DOHH2 (cell line): ENCODE measurements around the gene GALNT14.

Experiments
- H3F3A ChIP-seq: fragments of 200-600 bp; sonication (generic), shearing (Covaris generic); 2 replicates; pipeline ENCODE4 v1.6.0; 2016; ENCODE audit warnings: antibody characterized with exemption, mild to moderate bottlenecking; ENCODE audit not compliant: control insufficient read depth, insufficient read depth
- H3K27ac ChIP-seq: fragments of 200-600 bp; sonication (generic); 2 replicates; pipeline ENCODE4 v1.5.1; 2014; ENCODE audit warnings: low read depth, mild to moderate bottlenecking, low read length, moderate library complexity
- H3K27me3 ChIP-seq: fragments of 200-600 bp; sonication (generic); 2 replicates; pipeline ENCODE4 v1.6.1; 2014; ENCODE audit warnings: mild to moderate bottlenecking, low read length, mixed read lengths; ENCODE audit not compliant: control insufficient read depth
- H3K36me3 ChIP-seq: fragments of 200-600 bp; sonication (generic); 2 replicates; pipeline ENCODE4 v1.6.1; 2014; ENCODE audit warnings: mild to moderate bottlenecking, low read length, moderate library complexity, mixed read lengths; ENCODE audit not compliant: control insufficient read depth
- H3K4me1 ChIP-seq: fragments of 200-600 bp; sonication (generic); 2 replicates; pipeline ENCODE4 v1.6.1; 2014; ENCODE audit warnings: mild to moderate bottlenecking, low read length, mixed read lengths; ENCODE audit not compliant: control insufficient read depth
- H3K4me2 ChIP-seq: fragments of 200-600 bp; sonication (generic); 2 replicates; pipeline ENCODE4 v1.6.0; 2014; ENCODE audit warnings: mild to moderate bottlenecking, low read length, moderate library complexity
- H3K4me3 ChIP-seq: fragments of 200-600 bp; sonication (generic); 2 replicates; pipeline ENCODE4 v1.5.1; 2014; ENCODE audit warnings: mild to moderate bottlenecking, low read length, mixed read lengths
- H3K79me2 ChIP-seq: fragments of 200-600 bp; sonication (generic); 2 replicates; pipeline ENCODE4 v1.6.1; 2014; ENCODE audit warnings: mild to moderate bottlenecking, low read length, mixed read lengths; ENCODE audit not compliant: control insufficient read depth
- H3K9me2 ChIP-seq: fragments of 200-600 bp; sonication (generic); replicated peaks from 2 replicates; pipeline ENCODE4 v1.6.1; 2014; ENCODE audit warnings: mild to moderate bottlenecking, low read length, mixed read lengths; ENCODE audit not compliant: control insufficient read depth
- H3K9me3 ChIP-seq: fragments of 200-600 bp; sonication (generic); 2 replicates; pipeline ENCODE4 v1.6.1; 2014; ENCODE audit warnings: antibody characterized with exemption, low read length, mixed read lengths; ENCODE audit not compliant: control insufficient read depth, insufficient read depth
- H4K20me1 ChIP-seq: fragments of 200-600 bp; sonication (generic); 2 replicates; pipeline ENCODE4 v1.6.0; 2014; ENCODE audit warnings: low read depth, mild to moderate bottlenecking, antibody characterized with exemption, low read length, moderate library complexity; ENCODE audit not compliant: control insufficient read depth, insufficient read depth
- EZH2phosphoT487 ChIP-seq: fragments of 200-600 bp; sonication (generic); IDR thresholded peaks from 2 replicates; pipeline ENCODE4 v1.6.1; 2017; ENCODE audit warnings: borderline replicate concordance, mild to moderate bottlenecking, antibody characterized with exemption, low read length, moderate library complexity, mixed read lengths
- TF ChIP-seq, protein P1 (sequence below): fragments of 200-600 bp; sonication (generic); IDR thresholded peaks from one replicate; pipeline ENCODE4 v1.5.1; 2014; ENCODE audit warnings: antibody characterized with exemption, mild to moderate bottlenecking, low read depth, low read length; ENCODE audit not compliant: poor library complexity, severe bottlenecking

The GALNT14 gene

DNA sequence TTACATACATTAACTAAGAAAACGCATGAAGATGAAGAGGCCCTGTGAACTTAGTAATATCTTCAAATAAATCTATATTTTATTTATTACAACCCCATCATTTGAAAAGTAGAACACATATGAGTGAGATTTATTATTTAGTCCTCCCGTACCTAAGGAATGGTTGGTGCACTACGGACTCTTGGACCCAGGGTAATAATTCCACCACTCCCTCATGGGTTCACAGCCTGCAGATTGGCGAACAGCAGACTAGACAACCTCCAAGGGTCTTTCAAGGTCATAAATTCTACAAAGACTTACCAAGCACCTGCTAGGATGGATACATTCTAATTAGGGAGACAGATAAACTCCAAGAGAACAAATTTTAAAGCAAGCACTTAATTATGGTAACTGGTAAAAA, 51.6 kb downstream of the GALNT14 start:
- TF ChIP-seq EZH2phosphoT487, result no peak
- TF ChIP-seq, protein P1, sequence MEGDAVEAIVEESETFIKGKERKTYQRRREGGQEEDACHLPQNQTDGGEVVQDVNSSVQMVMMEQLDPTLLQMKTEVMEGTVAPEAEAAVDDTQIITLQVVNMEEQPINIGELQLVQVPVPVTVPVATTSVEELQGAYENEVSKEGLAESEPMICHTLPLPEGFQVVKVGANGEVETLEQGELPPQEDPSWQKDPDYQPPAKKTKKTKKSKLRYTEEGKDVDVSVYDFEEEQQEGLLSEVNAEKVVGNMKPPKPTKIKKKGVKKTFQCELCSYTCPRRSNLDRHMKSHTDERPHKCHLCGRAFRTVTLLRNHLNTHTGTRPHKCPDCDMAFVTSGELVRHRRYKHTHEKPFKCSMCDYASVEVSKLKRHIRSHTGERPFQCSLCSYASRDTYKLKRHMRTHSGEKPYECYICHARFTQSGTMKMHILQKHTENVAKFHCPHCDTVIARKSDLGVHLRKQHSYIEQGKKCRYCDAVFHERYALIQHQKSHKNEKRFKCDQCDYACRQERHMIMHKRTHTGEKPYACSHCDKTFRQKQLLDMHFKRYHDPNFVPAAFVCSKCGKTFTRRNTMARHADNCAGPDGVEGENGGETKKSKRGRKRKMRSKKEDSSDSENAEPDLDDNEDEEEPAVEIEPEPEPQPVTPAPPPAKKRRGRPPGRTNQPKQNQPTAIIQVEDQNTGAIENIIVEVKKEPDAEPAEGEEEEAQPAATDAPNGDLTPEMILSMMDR, result no peak
- H3K4me1 ChIP-seq, result no peaks in the 10 kb centered on the region
- no peaks in the 10 kb centered on the region for H3F3A ChIP-seq
- no peaks in the 10 kb centered on the region for H4K20me1 ChIP-seq
- no peaks in the 10 kb centered on the region for H3K36me3 ChIP-seq
- no peak overlapping the region for H3K4me2 ChIP-seq
- H3K4me3 ChIP-seq, result no peak overlapping the region
- H3K27me3 ChIP-seq, result no peaks in the 10 kb centered on the region
- no peaks in the 10 kb centered on the region for H3K9me3 ChIP-seq
- no peaks in the 10 kb centered on the region for H3K79me2 ChIP-seq
- no peaks in the 10 kb centered on the region for H3K9me2 ChIP-seq
- H3K27ac ChIP-seq, result no peak overlapping the region

DNA sequence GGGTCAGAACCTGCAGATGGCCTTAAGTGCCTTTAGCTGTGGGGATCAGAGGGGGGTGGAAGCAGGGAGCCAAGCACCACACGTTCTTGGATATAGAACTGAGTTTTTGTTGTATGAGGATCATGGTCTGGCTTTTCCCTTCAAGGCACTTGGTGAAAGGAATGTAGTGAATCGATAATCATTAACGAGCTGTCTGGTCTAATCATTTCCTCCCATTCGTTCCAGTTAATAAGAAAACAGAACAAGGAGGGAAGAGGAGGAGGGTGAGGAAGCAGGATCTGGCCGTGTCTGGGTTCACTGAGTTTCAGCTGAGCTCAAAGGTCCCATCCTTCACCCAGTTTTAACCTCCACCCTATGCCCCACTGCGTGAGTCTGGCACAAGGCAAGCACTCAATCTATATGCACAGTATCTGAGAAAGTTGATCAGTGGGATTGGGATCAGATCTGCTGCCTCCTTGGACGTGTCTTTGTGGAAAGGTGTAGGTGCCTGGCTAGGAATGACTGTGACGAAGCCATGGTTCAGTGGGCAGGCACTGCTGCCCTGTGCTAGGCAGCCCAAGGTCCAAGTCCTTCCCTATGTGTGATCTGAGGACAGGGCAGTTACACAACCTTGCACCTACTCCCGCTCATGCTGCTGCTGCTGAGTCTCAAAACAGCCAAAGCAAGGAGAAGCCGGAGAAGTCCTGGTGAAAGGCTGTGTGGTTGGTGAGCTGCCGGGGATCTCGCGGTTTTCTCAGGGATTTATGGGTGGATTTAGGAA, 54.8 kb downstream of the GALNT14 start:
- H3K79me2 ChIP-seq, result no peaks in the 10 kb centered on the region
- H3K4me1 ChIP-seq, result no peaks in the 10 kb centered on the region
- no peak overlapping the region for H3K27ac ChIP-seq
- H4K20me1 ChIP-seq, result no peaks in the 10 kb centered on the region
- TF ChIP-seq EZH2phosphoT487, result no peak
- TF ChIP-seq, protein P1, result no peak
- no peaks in the 10 kb centered on the region for H3K36me3 ChIP-seq
- no peak overlapping the region for H3K4me3 ChIP-seq
- H3K9me2 ChIP-seq, result no peaks in the 10 kb centered on the region
- no peak overlapping the region for H3K4me2 ChIP-seq
- no peaks in the 10 kb centered on the region for H3F3A ChIP-seq
- H3K27me3 ChIP-seq, result no peaks in the 10 kb centered on the region
- H3K9me3 ChIP-seq, result no peaks in the 10 kb centered on the region

DNA sequence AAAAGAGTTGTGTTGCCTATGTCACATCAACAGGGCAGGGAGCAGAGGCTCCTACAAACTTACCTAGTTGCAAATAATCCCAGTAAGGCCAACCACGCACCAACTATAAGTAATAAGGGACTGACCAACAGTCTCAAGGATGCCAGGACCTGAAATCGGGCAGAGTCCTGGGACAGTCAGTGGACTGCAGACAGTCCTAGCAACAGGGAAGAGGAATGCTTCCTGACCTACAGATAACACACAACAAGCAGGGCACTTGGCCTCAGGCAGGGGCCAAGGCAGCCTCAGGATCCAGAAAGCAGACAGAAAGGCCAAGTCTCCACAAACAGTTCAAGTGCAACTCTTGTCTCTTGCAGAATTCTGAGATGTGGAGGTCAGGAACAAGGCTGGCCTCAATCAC, 56.2 kb downstream of the GALNT14 start:
- H4K20me1 ChIP-seq, result no peaks in the 10 kb centered on the region
- H3K9me2 ChIP-seq, result no peaks in the 10 kb centered on the region
- no peak overlapping the region for H3K27ac ChIP-seq
- H3F3A ChIP-seq, result no peaks in the 10 kb centered on the region
- no peaks in the 10 kb centered on the region for H3K79me2 ChIP-seq
- no peaks in the 10 kb centered on the region for H3K36me3 ChIP-seq
- H3K9me3 ChIP-seq, result no peaks in the 10 kb centered on the region
- no peaks in the 10 kb centered on the region for H3K27me3 ChIP-seq
- no peak overlapping the region for H3K4me2 ChIP-seq
- TF ChIP-seq, protein P1, result no peak
- TF ChIP-seq EZH2phosphoT487, result no peak
- no peak overlapping the region for H3K4me3 ChIP-seq
- no peaks in the 10 kb centered on the region for H3K4me1 ChIP-seq
